Body of pancreas (tissue), 4 donors: ENCODE results near the gene ROR1.

ENCODE experiments used
- POLR2A ChIP-seq, 3 donors: fragments of 450-650 bp; IDR thresholded peaks; one replicate each; pipeline ENCODE4 v1.6.1; 2016; ENCODE audit warnings: antibody characterized with exemption in 3 of 3, mild to moderate bottlenecking in 2 of 3
- TF ChIP-seq, protein P1 (sequence below), 7 experiments: fragments of 450-650 bp in 4 of 7; fragments of 200-600 bp in 3 of 7; sonication (generic) in 3 of 7; IDR thresholded peaks; one replicate each; pipeline ENCODE4 v1.5.1; 2016 to 2019; ENCODE audit warnings: antibody characterized with exemption in 7 of 7

DNA sequence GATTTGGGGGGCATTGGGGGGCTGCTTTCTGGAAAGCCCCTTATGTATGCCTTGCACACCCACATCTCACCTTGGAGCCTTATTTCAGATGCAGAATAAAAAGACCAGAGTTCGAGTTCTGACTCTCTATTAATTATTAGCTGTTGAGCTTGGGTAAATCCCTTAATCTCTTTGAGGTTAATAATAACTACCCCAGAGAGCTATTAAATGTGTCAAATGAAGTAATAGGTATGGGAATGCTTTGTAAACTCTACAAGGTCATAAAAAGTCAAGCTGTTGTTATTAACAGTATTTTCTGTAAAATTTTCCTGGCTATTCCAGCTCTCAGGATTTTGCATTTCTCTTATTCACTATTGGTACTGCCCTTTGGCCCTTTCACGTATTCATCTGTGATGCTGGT lies 122.9 kb downstream of the ROR1 start:
- TF ChIP-seq, protein P1, sequence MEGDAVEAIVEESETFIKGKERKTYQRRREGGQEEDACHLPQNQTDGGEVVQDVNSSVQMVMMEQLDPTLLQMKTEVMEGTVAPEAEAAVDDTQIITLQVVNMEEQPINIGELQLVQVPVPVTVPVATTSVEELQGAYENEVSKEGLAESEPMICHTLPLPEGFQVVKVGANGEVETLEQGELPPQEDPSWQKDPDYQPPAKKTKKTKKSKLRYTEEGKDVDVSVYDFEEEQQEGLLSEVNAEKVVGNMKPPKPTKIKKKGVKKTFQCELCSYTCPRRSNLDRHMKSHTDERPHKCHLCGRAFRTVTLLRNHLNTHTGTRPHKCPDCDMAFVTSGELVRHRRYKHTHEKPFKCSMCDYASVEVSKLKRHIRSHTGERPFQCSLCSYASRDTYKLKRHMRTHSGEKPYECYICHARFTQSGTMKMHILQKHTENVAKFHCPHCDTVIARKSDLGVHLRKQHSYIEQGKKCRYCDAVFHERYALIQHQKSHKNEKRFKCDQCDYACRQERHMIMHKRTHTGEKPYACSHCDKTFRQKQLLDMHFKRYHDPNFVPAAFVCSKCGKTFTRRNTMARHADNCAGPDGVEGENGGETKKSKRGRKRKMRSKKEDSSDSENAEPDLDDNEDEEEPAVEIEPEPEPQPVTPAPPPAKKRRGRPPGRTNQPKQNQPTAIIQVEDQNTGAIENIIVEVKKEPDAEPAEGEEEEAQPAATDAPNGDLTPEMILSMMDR (IDR thresholded peaks at IDR 0.05), result no peak
- TF ChIP-seq POLR2A (IDR thresholded peaks at IDR 0.05), result no peak
